ENCODE results near the gene BACE2. TPM values are rescaled to one million over a fixed set of nuclear protein-coding genes. Genes with fewer than 3 reads are reported as not detected.

BACE2 gene
- total and polyA plus RNA-seq, 11 donors, result 3.8 to 30.3 (median 15.6) TPM

GRCh38 chr21:41277846-41278245 lies 109.9 kb downstream of the BACE2 start:
- peaks cover 0 to 6% (median 0%) of the 10 kb centered on the region in 12 donors for H3K9me3 ChIP-seq
- no peak for DNase-seq
- no peak for ATAC-seq
- no peak for TF ChIP-seq CTCF (IDR thresholded peaks at IDR 0.05)
- no peak for TF ChIP-seq POLR2A (IDR thresholded peaks at IDR 0.05)
- peaks cover 0 to 5% (median 0%) of the 10 kb centered on the region in 9 donors for H3K27me3 ChIP-seq
- H3K27ac ChIP-seq, result no peak overlapping the region
- H3K4me1 ChIP-seq, result peaks cover 0 to 4% (median 0%) of the 10 kb centered on the region in 12 donors
- intact Hi-C loops (cut with DNase I), result no loop called here
- peaks cover 0 to 23% (median 12%) of the 10 kb centered on the region in 9 donors for H3K36me3 ChIP-seq
- no peak overlapping the region for H3K4me3 ChIP-seq
- 67 to 76% (median 70%) methylated on average over 4 of the region's 4 CpGs for WGBS, 4 donors

- intact Hi-C loops (cut with DNase I), result loop anchor here in 9 of 10 donors (5.0 to 10.0 kb wide), 7 partner anchors 77 to 834 kb away; no protein-coding TSS in a partner anchor
- H3K27ac ChIP-seq, result no peak overlapping the region
- 61 to 69% (median 63%) methylated on average over 17 to 18 of the region's 18 CpGs for WGBS, 4 donors
- TF ChIP-seq POLR2A (IDR thresholded peaks at IDR 0.05), result no peak
- no peak for TF ChIP-seq CTCF (IDR thresholded peaks at IDR 0.05)
- H3K27me3 ChIP-seq, result peaks cover 0 to 7% (median 0%) of the 10 kb centered on the region in 9 donors
- peaks cover 0 to 4% (median 0%) of the 10 kb centered on the region in 12 donors for H3K4me1 ChIP-seq
- no peaks in the 10 kb centered on the region for H3K9me3 ChIP-seq
- ATAC-seq (peak in 3 of 4 donors; percentile 44 to 75 (median 60)), DNase-seq (no peak)
- peaks cover 0 to 13% (median 9%) of the 10 kb centered on the region in 9 donors for H3K36me3 ChIP-seq
- H3K4me3 ChIP-seq, result no peak overlapping the region
These were observed 112.4 kb downstream of the BACE2 start for GRCh38 chr21:41280115-41280919.

- Histone ChIP-seq H3K4me3 (no peak overlapping the region), H3K27me3 (peaks cover 0 to 7% (median 0%) of the 10 kb centered on the region in 9 donors), H3K4me1 (peaks cover 0 to 4% (median 0%) of the 10 kb centered on the region in 12 donors), H3K36me3 (no peaks in the 10 kb centered on the region), H3K27ac (no peak overlapping the region), H3K9me3 (no peaks in the 10 kb centered on the region)
- DNase-seq, result no peak
- 57 to 66% (median 64%) methylated on average over 3 of the region's 3 CpGs for WGBS, 4 donors
- ATAC-seq, result no peak
- intact Hi-C loops (cut with DNase I), result loop anchor here in 9 of 10 donors (2.0 to 10.0 kb wide), 9 partner anchors 75 to 832 kb away; no protein-coding TSS in a partner anchor
- TF ChIP-seq CTCF (IDR thresholded peaks at IDR 0.05), result no peak
- no peak for TF ChIP-seq POLR2A (IDR thresholded peaks at IDR 0.05)
These were observed 114.5 kb downstream of the BACE2 start for GRCh38 chr21:41282412-41282811.

- intact Hi-C loops (cut with DNase I), result loop anchor here (1.0 to 10.0 kb wide), 10 partner anchors 74 to 831 kb away; no protein-coding TSS in a partner anchor
- ATAC-seq (peak; percentile 58 to 92 (median 91)), DNase-seq (peak in 2 of 5 donors; percentile 41 to 43)
- H3K4me1 ChIP-seq, result peaks cover 0 to 4% (median 0%) of the 10 kb centered on the region in 12 donors
- H3K27ac ChIP-seq, result no peak overlapping the region
- WGBS, 4 donors, result 18 to 20% (median 19%) methylated on average over 8 of the region's 8 CpGs
- peaks cover 0 to 7% (median 0%) of the 10 kb centered on the region in 9 donors for H3K27me3 ChIP-seq
- no peaks in the 10 kb centered on the region for H3K9me3 ChIP-seq
- no peak overlapping the region for H3K4me3 ChIP-seq
- H3K36me3 ChIP-seq, result no peaks in the 10 kb centered on the region
- TF ChIP-seq POLR2A (IDR thresholded peaks at IDR 0.05) (no peak), CTCF (IDR thresholded peaks at IDR 0.05) (peak; percentile 60 to 87 (median 78))
These were observed 115.4 kb downstream of the BACE2 start for GRCh38 chr21:41283211-41283818.
